Cardiac muscle cell (in vitro differentiated cells and primary cell): Measurements from ENCODE around the gene C3orf38. TPM values are rescaled to one million over a fixed set of nuclear protein-coding genes. Genes with fewer than 3 reads are reported as not detected.

Experiments used
- DNase-seq, 2 donors: peaks; one replicate each; pipeline versions ENCODE4 v3.0.0 to v3.0.0-alpha.2; 2010 to 2017; ENCODE audit warnings: low read depth in 1 of 2, low spot score in 1 of 2
- H3K27ac ChIP-seq: fragments of 200-600 bp; sonication (generic); 2 replicates; pipeline ENCODE4 v1.5.1; 2016
- H3K27me3 ChIP-seq: fragments of 200-600 bp; sonication (generic); 2 replicates; pipeline ENCODE4 v1.6.0; 2016; ENCODE audit warnings: control low read depth
- H3K36me3 ChIP-seq: fragments of 200-600 bp; sonication (generic); 2 replicates; pipeline ENCODE4 v1.5.1; 2016; ENCODE audit warnings: control low read depth
- H3K4me1 ChIP-seq: fragments of 200-600 bp; sonication (generic); 2 replicates; pipeline ENCODE4 v1.8.1; 2017; ENCODE audit warnings: low read depth, mild to moderate bottlenecking, mixed run types
- H3K4me3 ChIP-seq: fragments of 200-600 bp; sonication (generic); 2 replicates; pipeline ENCODE4 v1.5.1; 2016; ENCODE audit warnings: mild to moderate bottlenecking
- H3K9me3 ChIP-seq: fragments of 200-600 bp; sonication (generic); 2 replicates; pipeline ENCODE4 v1.5.1; 2017; ENCODE audit warnings: low read depth, mild to moderate bottlenecking, control low read depth
- polyA plus RNA-seq: library from polyadenylated mRNA; unstranded; fragments of >200 nt; fragmentation: Nextera tagmentation; extraction: Ambion mirVana; gene quantifications from 2 replicates; pipeline ENCODE4 v1.2.1, GENCODE V29; 2016
- total RNA-seq: library from RNA; depleted of rRNA; stranded (reverse); fragments of >200 nt; gene quantifications from 2 replicates; pipeline ENCODE4 v1.2.3, GENCODE V29; 2016
- TF ChIP-seq, protein P1 (sequence below): IDR thresholded peaks from 2 replicates; pipeline ENCODE4 v1.5.1; 2012; ENCODE audit warnings: low read depth, mild to moderate bottlenecking, low read length

Gene C3orf38
- total and polyA plus RNA-seq, 2 experiments from 2014 or later: 20.3 to 22.3 TPM

DNA sequence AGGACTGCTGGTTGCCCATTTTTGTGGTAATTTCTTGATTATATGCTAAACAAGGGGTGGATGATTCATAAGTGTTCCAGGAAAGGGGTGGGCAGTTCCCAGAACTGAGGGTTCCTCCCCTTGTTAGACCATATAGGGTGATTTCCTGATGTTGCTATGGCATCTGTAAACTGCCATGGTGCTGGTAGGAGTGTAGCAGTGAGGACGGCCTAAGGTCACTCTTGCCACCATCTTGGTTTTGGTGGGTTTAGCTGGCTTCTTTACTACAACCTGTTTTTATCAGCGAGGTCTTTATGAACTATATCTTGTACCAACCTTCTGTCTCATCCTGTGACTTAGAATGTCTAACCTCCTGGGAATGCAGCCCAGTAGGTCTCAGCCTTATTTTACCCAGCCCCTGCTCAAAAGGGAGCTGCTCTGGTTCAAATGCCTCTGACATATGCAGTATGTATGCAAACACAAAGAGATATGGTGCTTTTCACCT lies 46.2 kb downstream of the C3orf38 start:
- H3K27me3 ChIP-seq: no peaks in the 10 kb centered on the region
- no peak overlapping the region for H3K27ac ChIP-seq
- no peaks in the 10 kb centered on the region for H3K4me1 ChIP-seq
- no peaks in the 10 kb centered on the region for H3K36me3 ChIP-seq
- H3K4me3 ChIP-seq: no peak overlapping the region
- TF ChIP-seq, protein P1, sequence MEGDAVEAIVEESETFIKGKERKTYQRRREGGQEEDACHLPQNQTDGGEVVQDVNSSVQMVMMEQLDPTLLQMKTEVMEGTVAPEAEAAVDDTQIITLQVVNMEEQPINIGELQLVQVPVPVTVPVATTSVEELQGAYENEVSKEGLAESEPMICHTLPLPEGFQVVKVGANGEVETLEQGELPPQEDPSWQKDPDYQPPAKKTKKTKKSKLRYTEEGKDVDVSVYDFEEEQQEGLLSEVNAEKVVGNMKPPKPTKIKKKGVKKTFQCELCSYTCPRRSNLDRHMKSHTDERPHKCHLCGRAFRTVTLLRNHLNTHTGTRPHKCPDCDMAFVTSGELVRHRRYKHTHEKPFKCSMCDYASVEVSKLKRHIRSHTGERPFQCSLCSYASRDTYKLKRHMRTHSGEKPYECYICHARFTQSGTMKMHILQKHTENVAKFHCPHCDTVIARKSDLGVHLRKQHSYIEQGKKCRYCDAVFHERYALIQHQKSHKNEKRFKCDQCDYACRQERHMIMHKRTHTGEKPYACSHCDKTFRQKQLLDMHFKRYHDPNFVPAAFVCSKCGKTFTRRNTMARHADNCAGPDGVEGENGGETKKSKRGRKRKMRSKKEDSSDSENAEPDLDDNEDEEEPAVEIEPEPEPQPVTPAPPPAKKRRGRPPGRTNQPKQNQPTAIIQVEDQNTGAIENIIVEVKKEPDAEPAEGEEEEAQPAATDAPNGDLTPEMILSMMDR: no peak
- no peaks in the 10 kb centered on the region for H3K9me3 ChIP-seq
- DNase-seq: peak in 1 of 2 donors; percentile 68

DNA sequence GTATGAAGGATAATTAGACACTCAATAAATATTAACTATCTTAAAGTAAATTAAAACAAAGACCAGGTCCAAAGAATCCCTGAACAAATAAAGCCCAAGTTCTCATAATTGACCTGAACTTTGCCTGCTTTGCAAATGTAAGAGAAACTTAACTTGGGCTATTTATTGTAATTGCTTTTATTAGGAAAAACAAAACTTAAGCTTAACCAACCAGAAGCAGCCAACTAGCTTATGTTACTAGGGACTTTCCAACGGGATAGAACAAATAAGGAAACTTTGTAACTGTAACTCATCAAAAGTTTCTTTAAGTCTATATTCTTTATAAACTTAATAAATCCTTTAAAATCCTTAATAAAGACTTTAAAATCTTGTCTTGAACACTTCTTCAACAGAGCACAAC lies 48.4 kb downstream of the C3orf38 start:
- H3K9me3 ChIP-seq: no peaks in the 10 kb centered on the region
- DNase-seq: no peak

DNA sequence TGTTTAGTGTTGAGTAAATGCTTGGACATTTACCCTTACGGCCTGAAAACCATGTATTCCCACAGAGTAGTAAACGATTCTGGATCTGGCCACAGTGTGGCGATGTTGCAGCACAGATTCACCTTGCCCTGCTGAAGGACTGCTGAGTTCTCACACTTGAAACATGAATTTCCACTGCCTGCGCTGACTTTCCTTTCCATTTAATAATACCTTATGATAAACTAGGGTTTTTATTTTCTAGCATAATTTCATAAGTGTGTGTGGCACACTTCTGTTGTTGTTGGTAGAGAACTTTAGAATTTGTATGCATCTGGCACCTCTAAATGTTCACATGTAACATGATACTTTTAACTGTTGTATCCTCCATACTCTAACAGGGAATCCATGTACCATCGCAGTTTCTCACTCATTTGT lies 53.9 kb downstream of the C3orf38 start:
- Histone ChIP-seq H3K27ac (no peak overlapping the region), H3K36me3 (no peaks in the 10 kb centered on the region), H3K27me3 (no peaks in the 10 kb centered on the region), H3K4me3 (no peak overlapping the region), H3K4me1 (no peaks in the 10 kb centered on the region), H3K9me3 (no peaks in the 10 kb centered on the region)
- TF ChIP-seq, protein P1: peak; percentile 87
- peak; percentile 77 to 79 for DNase-seq

More for the DNA sequence above, 48.4 kb downstream of the C3orf38 start:
- TF ChIP-seq, protein P1: no peak
- Histone ChIP-seq H3K4me1 (no peaks in the 10 kb centered on the region), H3K27me3 (no peaks in the 10 kb centered on the region), H3K27ac (no peak overlapping the region), H3K4me3 (no peak overlapping the region), H3K36me3 (no peaks in the 10 kb centered on the region)

Other genes with a start within 250 kb of the C3orf38 start
- 36.8 and 46.7 TPM in 2 replicates for gene CGGBP1, start 91.0 kb upstream of the C3orf38 start, total RNA-seq
- 46.8 and 63.8 TPM in 2 replicates for gene CGGBP1, start 91.0 kb upstream of the C3orf38 start, polyA plus RNA-seq
- gene ZNF654, start 90.7 kb upstream of the C3orf38 start, total RNA-seq: 12.0 TPM in 2 replicates
- 13.1 and 13.6 TPM in 2 replicates for gene ZNF654, start 90.7 kb upstream of the C3orf38 start, polyA plus RNA-seq